IPS DF 4.7 (cell line): ENCODE measurements around the gene TMEM212.

Experiments
- DNase-seq: peaks from one replicate; pipeline ENCODE4 v3.0.0-alpha.2; 2013; ENCODE audit warnings: low spot score; ENCODE audit errors: extremely low read depth

TMEM212 gene

GRCh38 chr3:171842864-171843518 is at the start of gene TMEM212:
Gene TMEM212, plus strand, starts transcription at chr3:171843349. Its CDS starts 35 bp downstream, at chr3:171843384.
- no peak for DNase-seq

- DNase-seq = no peak
Observed at GRCh38 chr3:171796625-171797264, 46.4 kb upstream of the TMEM212 start.

- no peak for DNase-seq
Observed at GRCh38 chr3:171797265-171797679, 45.9 kb upstream of the TMEM212 start.

GRCh38 chr3:171797873-171798272 is 45.3 kb upstream of the TMEM212 start:
- DNase-seq = no peak

- DNase-seq = no peak
Observed at GRCh38 chr3:171799501-171799900, 43.6 kb upstream of the TMEM212 start.

GRCh38 chr3:171801738-171802589 is 41.2 kb upstream of the TMEM212 start:
- DNase-seq = no peak

GRCh38 chr3:171802590-171802956 is 40.6 kb upstream of the TMEM212 start:
- no peak for DNase-seq

GRCh38 chr3:171803044-171803443 is 40.1 kb upstream of the TMEM212 start:
- DNase-seq = no peak

- DNase-seq = no peak
Observed at GRCh38 chr3:171804618-171805389, 38.3 kb upstream of the TMEM212 start.

- DNase-seq = no peak
Observed at GRCh38 chr3:171805687-171806086, 37.5 kb upstream of the TMEM212 start.

GRCh38 chr3:171806200-171807128 is 36.7 kb upstream of the TMEM212 start:
- DNase-seq = no peak

GRCh38 chr3:171807129-171807675 is 35.9 kb upstream of the TMEM212 start:
- DNase-seq = no peak

GRCh38 chr3:171807806-171808205 is 35.3 kb upstream of the TMEM212 start:
- no peak for DNase-seq

GRCh38 chr3:171809611-171809860 is 33.6 kb upstream of the TMEM212 start:
- no peak for DNase-seq

- DNase-seq = no peak
Observed at GRCh38 chr3:171809861-171810628, 33.1 kb upstream of the TMEM212 start, which contains the start of gene PLD1. Gene PLD1, minus strand, starts transcription at chr3:171810483. Its CDS starts 72,432 bp downstream, at chr3:171738051.

- no peak for DNase-seq
Observed at GRCh38 chr3:171810629-171811294, 32.4 kb upstream of the TMEM212 start.

- no peak for DNase-seq
Observed at GRCh38 chr3:171811295-171811912, 31.7 kb upstream of the TMEM212 start.

GRCh38 chr3:171811913-171812335 is 31.2 kb upstream of the TMEM212 start:
- no peak for DNase-seq
